ENCODE results near the gene CASZ1. TPM values are rescaled to one million over a fixed set of nuclear protein-coding genes. Genes with fewer than 3 reads are reported as not detected.

CASZ1 gene
- polyA plus RNA-seq, 3 donors, result 0.30 to 3.7 (median 0.50) TPM

DNA sequence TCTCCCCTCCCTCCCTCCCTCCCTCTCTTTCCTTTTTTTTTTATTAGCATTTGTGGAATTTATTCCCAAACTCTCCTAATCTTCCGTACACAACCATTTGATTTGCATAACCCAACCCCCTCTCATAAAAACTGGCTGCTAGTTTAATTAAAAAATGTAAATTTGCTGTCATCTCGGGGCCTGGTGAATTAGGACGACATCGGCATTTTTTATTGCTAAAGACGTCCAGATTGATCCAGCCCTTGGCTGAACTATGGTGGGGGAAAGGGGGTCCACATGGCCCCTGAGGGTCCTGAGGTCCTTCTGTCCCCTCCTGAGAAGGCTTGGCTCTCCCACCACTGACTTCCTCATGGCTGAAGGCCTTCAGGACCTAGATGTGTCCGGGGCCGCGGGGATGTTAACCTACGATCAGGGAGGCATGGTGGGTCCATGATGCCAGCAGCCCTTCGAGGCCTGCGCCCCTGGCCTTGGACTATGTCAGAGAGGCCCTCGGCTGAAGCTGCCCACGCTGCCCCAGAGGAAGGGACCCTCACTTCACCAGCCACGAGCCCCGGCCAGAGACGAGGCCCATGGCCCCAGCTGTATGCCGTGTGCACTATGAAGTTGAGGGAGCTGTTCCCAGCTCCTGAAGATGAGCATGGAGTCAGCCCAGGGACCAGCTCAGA is 105.2 kb downstream of the CASZ1 start:
- H3K36me3 ChIP-seq (replicated peaks in 1 of 2; ENCODE audit: control insufficient read depth in 1 of 2, insufficient read depth in 2 of 2, low read length in 2 of 2), result no peaks in the 10 kb centered on the region
- intact Hi-C loops (cut with micrococcal nuclease), result no loop called here
- H3K4me1 Mint-ChIP-seq, result peaks cover 35% of the 10 kb centered on the region
- DNase-seq, result no peak
- H3K4me3 ChIP-seq (replicated peaks in 1 of 3; ENCODE audit: low read depth in 2 of 3, low read length in 3 of 3), result no peak overlapping the region
- no peaks in the 10 kb centered on the region for H3K9me3 ChIP-seq (replicated peaks in 1 of 2; ENCODE audit: control insufficient read depth in 1 of 2, insufficient read depth in 1 of 2, low read length in 2 of 2)
- H3K79me2 ChIP-seq (ENCODE audit: insufficient read depth, low read length), result no peaks in the 10 kb centered on the region
- H3K4me3 Mint-ChIP-seq, result no peak overlapping the region
- H2AFZ ChIP-seq (ENCODE audit: insufficient read depth, low read depth, low read length, poor library complexity, severe bottlenecking), result no peak overlapping the region
- peaks cover 5% of the 10 kb centered on the region for H4K20me1 ChIP-seq (ENCODE audit: insufficient read depth, low read length)
- no peak overlapping the region for H3K27ac ChIP-seq (ENCODE audit: low read depth in 1 of 2, low read length in 2 of 2)
- no peak overlapping the region for H3K9ac ChIP-seq (ENCODE audit: insufficient read depth, low read length, poor library complexity, severe bottlenecking)
- peaks cover 19 to 24% of the 10 kb centered on the region in 2 donors for H3K4me1 ChIP-seq (ENCODE audit: control insufficient read depth in 1 of 2, insufficient read depth in 2 of 2, low read length in 2 of 2)
- WGBS (ENCODE audit: insufficient coverage), result 92% methylated on average over 14 of the region's 17 CpGs
- peaks cover 0 to 2% of the 10 kb centered on the region in 2 donors for H3K36me3 Mint-ChIP-seq
- H3K4me2 ChIP-seq (replicated peaks; ENCODE audit: extremely low read depth, low read length, poor library complexity, severe bottlenecking), result no peak overlapping the region
- H3K27me3 Mint-ChIP-seq (ENCODE audit: low read depth in 3 of 3), result peaks cover 11 to 21% (median 16%) of the 10 kb centered on the region in 3 donors
- H3K27me3 ChIP-seq (ENCODE audit: control insufficient read depth in 2 of 2, insufficient read depth in 2 of 2, low read length in 2 of 2), result peaks cover 0 to 7% of the 10 kb centered on the region in 2 donors
- TF ChIP-seq, protein P1, sequence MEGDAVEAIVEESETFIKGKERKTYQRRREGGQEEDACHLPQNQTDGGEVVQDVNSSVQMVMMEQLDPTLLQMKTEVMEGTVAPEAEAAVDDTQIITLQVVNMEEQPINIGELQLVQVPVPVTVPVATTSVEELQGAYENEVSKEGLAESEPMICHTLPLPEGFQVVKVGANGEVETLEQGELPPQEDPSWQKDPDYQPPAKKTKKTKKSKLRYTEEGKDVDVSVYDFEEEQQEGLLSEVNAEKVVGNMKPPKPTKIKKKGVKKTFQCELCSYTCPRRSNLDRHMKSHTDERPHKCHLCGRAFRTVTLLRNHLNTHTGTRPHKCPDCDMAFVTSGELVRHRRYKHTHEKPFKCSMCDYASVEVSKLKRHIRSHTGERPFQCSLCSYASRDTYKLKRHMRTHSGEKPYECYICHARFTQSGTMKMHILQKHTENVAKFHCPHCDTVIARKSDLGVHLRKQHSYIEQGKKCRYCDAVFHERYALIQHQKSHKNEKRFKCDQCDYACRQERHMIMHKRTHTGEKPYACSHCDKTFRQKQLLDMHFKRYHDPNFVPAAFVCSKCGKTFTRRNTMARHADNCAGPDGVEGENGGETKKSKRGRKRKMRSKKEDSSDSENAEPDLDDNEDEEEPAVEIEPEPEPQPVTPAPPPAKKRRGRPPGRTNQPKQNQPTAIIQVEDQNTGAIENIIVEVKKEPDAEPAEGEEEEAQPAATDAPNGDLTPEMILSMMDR (IDR thresholded peaks at IDR 0.05), result no peak
- no peaks in the 10 kb centered on the region for H3K9me3 Mint-ChIP-seq
- no peak overlapping the region for H3K27ac Mint-ChIP-seq

- Histone ChIP-seq H3K79me2 (ENCODE audit: insufficient read depth, low read length) (no peaks in the 10 kb centered on the region), H3K36me3 (replicated peaks in 1 of 2; ENCODE audit: control insufficient read depth in 1 of 2, insufficient read depth in 2 of 2, low read length in 2 of 2) (no peaks in the 10 kb centered on the region), H3K9me3 (replicated peaks in 1 of 2; ENCODE audit: control insufficient read depth in 1 of 2, insufficient read depth in 1 of 2, low read length in 2 of 2) (no peaks in the 10 kb centered on the region), H3K4me3 (replicated peaks in 1 of 3; ENCODE audit: low read depth in 2 of 3, low read length in 3 of 3) (no peak overlapping the region), H3K27ac (ENCODE audit: low read depth in 1 of 2, low read length in 2 of 2) (no peak overlapping the region), H4K20me1 (ENCODE audit: insufficient read depth, low read length) (peaks cover 5% of the 10 kb centered on the region), H2AFZ (ENCODE audit: insufficient read depth, low read depth, low read length, poor library complexity, severe bottlenecking) (no peak overlapping the region), H3K4me1 (ENCODE audit: control insufficient read depth in 1 of 2, insufficient read depth in 2 of 2, low read length in 2 of 2) (peaks cover 19 to 24% of the 10 kb centered on the region in 2 donors), H3K4me2 (replicated peaks; ENCODE audit: extremely low read depth, low read length, poor library complexity, severe bottlenecking) (no peak overlapping the region), H3K27me3 (ENCODE audit: control insufficient read depth in 2 of 2, insufficient read depth in 2 of 2, low read length in 2 of 2) (peaks cover 0 to under 1% of the 10 kb centered on the region in 2 donors), H3K9ac (ENCODE audit: insufficient read depth, low read length, poor library complexity, severe bottlenecking) (no peak overlapping the region)
- Mint-ChIP-seq H3K4me1 (peaks cover 33% of the 10 kb centered on the region), H3K36me3 (peaks cover 0 to 2% of the 10 kb centered on the region in 2 donors), H3K4me3 (no peak overlapping the region), H3K27ac (peak overlapping the region in 2 of 7 donors; percentile 3 to 56), H3K9me3 (no peaks in the 10 kb centered on the region), H3K27me3 (ENCODE audit: low read depth in 3 of 3) (peaks cover 6 to 14% (median 9%) of the 10 kb centered on the region in 3 donors)
- TF ChIP-seq, protein P1 (IDR thresholded peaks at IDR 0.05), result no peak
- no peak for DNase-seq
- intact Hi-C loops (cut with micrococcal nuclease), result no loop called here
- WGBS (ENCODE audit: insufficient coverage), result 88% methylated on average over 17 of the region's 17 CpGs
Measured at GRCh38 chr1:10690484-10690883, 106.0 kb downstream of the CASZ1 start.

All from CD14-positive monocyte (primary cell).